HepG2 (cell line): ENCODE results near the gene ACTN3. TPM values are rescaled to one million over a fixed set of nuclear protein-coding genes. Genes with fewer than 3 reads are reported as not detected.
A peak's percentile ranks its signal among the peaks of the same experiment; 100 is the strongest.

ENCODE experiments used
- CEBPB ChIP-seq: IDR thresholded peaks from 2 replicates; pipeline ENCODE4 v1.6.1; 2011; ENCODE audit warnings: low read depth, low read length, improper control_type of control experiment, borderline replicate concordance
- GATA4 ChIP-seq: sonication (generic); IDR thresholded peaks from 2 replicates; pipeline ENCODE4 v1.6.1; 2016; ENCODE audit warnings: antibody characterized with exemption, low read depth, borderline replicate concordance
- GFI1 ChIP-seq: sonication (generic); formaldehyde crosslinking; IDR thresholded peaks from 2 replicates; pipeline ENCODE4 v1.5.0; 2020; ENCODE audit warnings: missing genetic modification reagents, mild to moderate bottlenecking, borderline replicate concordance
- HNRNPLL ChIP-seq: fragments of 200-400 bp; formaldehyde crosslinking; IDR thresholded peaks from 2 replicates; pipeline ENCODE4 v1.6.1; 2017; ENCODE audit warnings: mild to moderate bottlenecking, low read depth, low read length; ENCODE audit not compliant: poor library complexity, severe bottlenecking
- LRRFIP1 ChIP-seq: sonication (generic); formaldehyde crosslinking; conservative IDR thresholded peaks from 2 replicates; pipeline ENCODE4 v1.4.0; 2020; ENCODE audit warnings: missing genetic modification reagents
- MED8 ChIP-seq: sonication (generic); formaldehyde crosslinking; IDR thresholded peaks from 2 replicates; pipeline ENCODE4 v1.8.1; 2023; ENCODE audit warnings: mild to moderate bottlenecking, missing genetic modification reagents; ENCODE audit not compliant: insufficient replicate concordance
- PCBP1 ChIP-seq: fragments of 200-400 bp; formaldehyde crosslinking; IDR thresholded peaks from 2 replicates; pipeline ENCODE4 v1.6.1; 2017; ENCODE audit warnings: mild to moderate bottlenecking, low read depth, low read length, borderline replicate concordance
- REST ChIP-seq, 2 experiments: IDR thresholded peaks; 2 replicates each; pipeline ENCODE4 v1.6.1; 2011 to 2012; ENCODE audit warnings: low read length in 2 of 2, borderline replicate concordance in 1 of 2, low read depth in 1 of 2, mild to moderate bottlenecking in 1 of 2, moderate library complexity in 1 of 2
- THAP7 ChIP-seq: sonication (generic); formaldehyde crosslinking; IDR thresholded peaks from 2 replicates; pipeline ENCODE4 v1.8.1; 2023; ENCODE audit warnings: mild to moderate bottlenecking, missing genetic modification reagents
- THAP8 ChIP-seq: sonication (generic); formaldehyde crosslinking; IDR thresholded peaks from 2 replicates; pipeline ENCODE4 v1.5.1; 2020; ENCODE audit warnings: missing genetic modification reagents, mild to moderate bottlenecking, borderline replicate concordance
- USF2 ChIP-seq, 2 experiments: sonication (generic) in 1 of 2; formaldehyde crosslinking in 1 of 2; IDR thresholded peaks; 2 replicates each; pipeline versions ENCODE4 v1.5.1 to v1.6.1; 2011 to 2020; ENCODE audit warnings: borderline replicate concordance in 1 of 2, low read depth in 1 of 2, low read length in 1 of 2, mild to moderate bottlenecking in 1 of 2, missing genetic modification reagents in 1 of 2, moderate library complexity in 1 of 2
- ZFP1 ChIP-seq: IDR thresholded peaks from 2 replicates; pipeline ENCODE4 v1.6.1; 2016
- ZKSCAN5 ChIP-seq: sonication (generic); formaldehyde crosslinking; IDR thresholded peaks from 2 replicates; pipeline ENCODE4 v1.5.1; 2020; ENCODE audit warnings: mild to moderate bottlenecking, missing genetic modification reagents
- ZNF776 ChIP-seq: sonication (generic); formaldehyde crosslinking; IDR thresholded peaks from 2 replicates; pipeline ENCODE4 v1.4.0; 2020; ENCODE audit warnings: mild to moderate bottlenecking, missing genetic modification reagents
- ZNF878 ChIP-seq: sonication (generic); formaldehyde crosslinking; IDR thresholded peaks from 2 replicates; pipeline ENCODE4 v1.8.1; 2023; ENCODE audit warnings: mild to moderate bottlenecking, missing genetic modification reagents, moderate library complexity
- polyA plus RNA-seq, 8 experiments: library from polyadenylated mRNA; depleted of rRNA in 3 of 8; stranded (reverse) in 7 of 8; unstranded in 1 of 8; fragments of >200 nt; fragmentation: Illumina TruSeq in 4 of 8; extraction: Trizol in 4 of 8; gene quantifications; 2 replicates each; pipeline versions ENCODE4 v1.2.1 to v1.2.3, GENCODE V29; 2011 to 2016; ENCODE audit warnings: low read depth in 4 of 8, missing spikeins in 1 of 8, mixed read lengths in 1 of 8; ENCODE audit not compliant: insufficient read depth in 1 of 8
- total RNA-seq, 5 experiments: library from RNA; depleted of rRNA; stranded (reverse); fragments of >200 nt; fragmentation: Illumina TruSeq; extraction: Trizol; gene quantifications; 2 replicates each; pipeline ENCODE4 v1.2.3, GENCODE V29; 2016; ENCODE audit warnings: low read depth in 1 of 5

ACTN3 gene
- total and polyA plus RNA-seq, 2 of the 13 experiments (the other 11 are each of a cell fraction or from before 2014, with no cell fraction given) = 0.04 to 0.09 TPM

GRCh38 chr11:66545701-66546367 is 869 bp upstream of the ACTN3 start, which contains the start of gene ZDHHC24 (continued):
- TF ChIP-seq LRRFIP1 (CRISPR knock-in tag) (no peak), USF2 (IDR thresholded peaks at IDR 0.05; ENCODE audit: low read depth, low read length) (no peak), USF2 (CRISPR knock-in tag; IDR thresholded peaks at IDR 0.05; ENCODE audit: borderline replicate concordance) (no peak), THAP8 (CRISPR knock-in tag) (no peak), PCBP1 (no peak), HNRNPLL (peak; percentile 81), ZFP1 (no peak), GFI1 (CRISPR knock-in tag) (no peak), ZNF878 (CRISPR knock-in tag) (no peak), ZKSCAN5 (CRISPR knock-in tag) (no peak), GATA4 (no peak), THAP7 (CRISPR knock-in tag) (no peak), CEBPB (no peak), ZNF776 (CRISPR knock-in tag) (peak; percentile 82; the same call in 1 of the 2 replicates), MED8 (CRISPR knock-in tag) (no peak), REST (IDR thresholded peaks at IDR 0.05; ENCODE audit: borderline replicate concordance in 1 of 2, low read depth in 1 of 2, low read length in 2 of 2) (no peak)
